ENCODE results near the gene ZNF215. TPM values are rescaled to one million over a fixed set of nuclear protein-coding genes. Genes with fewer than 3 reads are reported as not detected.
A peak's percentile ranks its signal among the peaks of the same experiment; 100 is the strongest.
"Not testable (repeated sequence)": the region's sequence is repeated elsewhere in the genome, so short reads cannot be mapped to it uniquely, and the experiment has no call there.

ZNF215 gene
- total and polyA plus RNA-seq, 2 experiments from 2014 or later: 17.3 to 20.8 TPM

GRCh38 chr11:6898911-6899310, 27.3 kb upstream of the ZNF215 start:
- ATAC-seq: no peak
- Histone ChIP-seq H3K27ac (ENCODE audit: low read depth) (no peak overlapping the region), H3F3A (replicated peaks; ENCODE audit: low read depth) (no peaks in the 10 kb centered on the region), H3K27me3 (ENCODE audit: insufficient read depth) (no peaks in the 10 kb centered on the region), H3K4me3 (no peak overlapping the region), H3K9me2 (ENCODE audit: insufficient read depth) (no peaks in the 10 kb centered on the region), H3K36me3 (ENCODE audit: insufficient read depth) (no peaks in the 10 kb centered on the region), H3K79me2 (replicated peaks; ENCODE audit: insufficient read depth) (no peaks in the 10 kb centered on the region), H3K4me2 (no peak overlapping the region), H4K20me1 (replicated peaks; ENCODE audit: insufficient read depth) (no peaks in the 10 kb centered on the region), H2AFZ (no peak overlapping the region), H3K4me1 (ENCODE audit: insufficient read depth) (no peaks in the 10 kb centered on the region)
- DNase-seq (ENCODE audit: low spot score): no peak
- H3K27me3 Mint-ChIP-seq (ENCODE audit: insufficient read depth, low read depth, poor library complexity): no peaks in the 10 kb centered on the region
- no peak overlapping the region for H3K4me3 Mint-ChIP-seq
- H3K9me3 Mint-ChIP-seq: peaks cover 5% of the 10 kb centered on the region; the same call in 2 of the 3 replicates
- no peaks in the 10 kb centered on the region for H3K4me1 Mint-ChIP-seq
- TF ChIP-seq POLR2AphosphoS5 (IDR thresholded peaks at IDR 0.05; ENCODE audit: low read depth) (no peak), CREB1 (CRISPR knock-in tag; IDR thresholded peaks at IDR 0.05; ENCODE audit: low read depth) (no peak), ZNF331 (CRISPR knock-in tag; IDR thresholded peaks at IDR 0.05; ENCODE audit: low read depth) (no peak)
- no peaks in the 10 kb centered on the region; the same call in 2 of the 3 replicates for H3K36me3 Mint-ChIP-seq (ENCODE audit: low read depth)
- no peak overlapping the region for H3K27ac Mint-ChIP-seq

GRCh38 chr11:6900327-6900999, 25.8 kb upstream of the ZNF215 start:
- H3K36me3 ChIP-seq (ENCODE audit: insufficient read depth): no peaks in the 10 kb centered on the region
- Mint-ChIP-seq H3K36me3 (ENCODE audit: low read depth) (peaks cover 7% of the 10 kb centered on the region; the same call in 2 of the 3 replicates), H3K27ac (no peak overlapping the region), H3K4me1 (no peaks in the 10 kb centered on the region), H3K9me3 (peaks cover 20% of the 10 kb centered on the region), H3K27me3 (ENCODE audit: insufficient read depth, low read depth, poor library complexity) (no peaks in the 10 kb centered on the region), H3K4me3 (no peak overlapping the region)
- H3K4me1 ChIP-seq (ENCODE audit: insufficient read depth): no peaks in the 10 kb centered on the region
- ATAC-seq (no peak), DNase-seq (ENCODE audit: low spot score) (peak; percentile 11)
- H3K9me2 ChIP-seq (ENCODE audit: insufficient read depth): no peaks in the 10 kb centered on the region
- no peak overlapping the region for H3K27ac ChIP-seq (ENCODE audit: low read depth)
- no peaks in the 10 kb centered on the region for H4K20me1 ChIP-seq (replicated peaks; ENCODE audit: insufficient read depth)
- H3K4me2 ChIP-seq: no peak overlapping the region
- no peak overlapping the region for H2AFZ ChIP-seq
- TF ChIP-seq, protein P1, sequence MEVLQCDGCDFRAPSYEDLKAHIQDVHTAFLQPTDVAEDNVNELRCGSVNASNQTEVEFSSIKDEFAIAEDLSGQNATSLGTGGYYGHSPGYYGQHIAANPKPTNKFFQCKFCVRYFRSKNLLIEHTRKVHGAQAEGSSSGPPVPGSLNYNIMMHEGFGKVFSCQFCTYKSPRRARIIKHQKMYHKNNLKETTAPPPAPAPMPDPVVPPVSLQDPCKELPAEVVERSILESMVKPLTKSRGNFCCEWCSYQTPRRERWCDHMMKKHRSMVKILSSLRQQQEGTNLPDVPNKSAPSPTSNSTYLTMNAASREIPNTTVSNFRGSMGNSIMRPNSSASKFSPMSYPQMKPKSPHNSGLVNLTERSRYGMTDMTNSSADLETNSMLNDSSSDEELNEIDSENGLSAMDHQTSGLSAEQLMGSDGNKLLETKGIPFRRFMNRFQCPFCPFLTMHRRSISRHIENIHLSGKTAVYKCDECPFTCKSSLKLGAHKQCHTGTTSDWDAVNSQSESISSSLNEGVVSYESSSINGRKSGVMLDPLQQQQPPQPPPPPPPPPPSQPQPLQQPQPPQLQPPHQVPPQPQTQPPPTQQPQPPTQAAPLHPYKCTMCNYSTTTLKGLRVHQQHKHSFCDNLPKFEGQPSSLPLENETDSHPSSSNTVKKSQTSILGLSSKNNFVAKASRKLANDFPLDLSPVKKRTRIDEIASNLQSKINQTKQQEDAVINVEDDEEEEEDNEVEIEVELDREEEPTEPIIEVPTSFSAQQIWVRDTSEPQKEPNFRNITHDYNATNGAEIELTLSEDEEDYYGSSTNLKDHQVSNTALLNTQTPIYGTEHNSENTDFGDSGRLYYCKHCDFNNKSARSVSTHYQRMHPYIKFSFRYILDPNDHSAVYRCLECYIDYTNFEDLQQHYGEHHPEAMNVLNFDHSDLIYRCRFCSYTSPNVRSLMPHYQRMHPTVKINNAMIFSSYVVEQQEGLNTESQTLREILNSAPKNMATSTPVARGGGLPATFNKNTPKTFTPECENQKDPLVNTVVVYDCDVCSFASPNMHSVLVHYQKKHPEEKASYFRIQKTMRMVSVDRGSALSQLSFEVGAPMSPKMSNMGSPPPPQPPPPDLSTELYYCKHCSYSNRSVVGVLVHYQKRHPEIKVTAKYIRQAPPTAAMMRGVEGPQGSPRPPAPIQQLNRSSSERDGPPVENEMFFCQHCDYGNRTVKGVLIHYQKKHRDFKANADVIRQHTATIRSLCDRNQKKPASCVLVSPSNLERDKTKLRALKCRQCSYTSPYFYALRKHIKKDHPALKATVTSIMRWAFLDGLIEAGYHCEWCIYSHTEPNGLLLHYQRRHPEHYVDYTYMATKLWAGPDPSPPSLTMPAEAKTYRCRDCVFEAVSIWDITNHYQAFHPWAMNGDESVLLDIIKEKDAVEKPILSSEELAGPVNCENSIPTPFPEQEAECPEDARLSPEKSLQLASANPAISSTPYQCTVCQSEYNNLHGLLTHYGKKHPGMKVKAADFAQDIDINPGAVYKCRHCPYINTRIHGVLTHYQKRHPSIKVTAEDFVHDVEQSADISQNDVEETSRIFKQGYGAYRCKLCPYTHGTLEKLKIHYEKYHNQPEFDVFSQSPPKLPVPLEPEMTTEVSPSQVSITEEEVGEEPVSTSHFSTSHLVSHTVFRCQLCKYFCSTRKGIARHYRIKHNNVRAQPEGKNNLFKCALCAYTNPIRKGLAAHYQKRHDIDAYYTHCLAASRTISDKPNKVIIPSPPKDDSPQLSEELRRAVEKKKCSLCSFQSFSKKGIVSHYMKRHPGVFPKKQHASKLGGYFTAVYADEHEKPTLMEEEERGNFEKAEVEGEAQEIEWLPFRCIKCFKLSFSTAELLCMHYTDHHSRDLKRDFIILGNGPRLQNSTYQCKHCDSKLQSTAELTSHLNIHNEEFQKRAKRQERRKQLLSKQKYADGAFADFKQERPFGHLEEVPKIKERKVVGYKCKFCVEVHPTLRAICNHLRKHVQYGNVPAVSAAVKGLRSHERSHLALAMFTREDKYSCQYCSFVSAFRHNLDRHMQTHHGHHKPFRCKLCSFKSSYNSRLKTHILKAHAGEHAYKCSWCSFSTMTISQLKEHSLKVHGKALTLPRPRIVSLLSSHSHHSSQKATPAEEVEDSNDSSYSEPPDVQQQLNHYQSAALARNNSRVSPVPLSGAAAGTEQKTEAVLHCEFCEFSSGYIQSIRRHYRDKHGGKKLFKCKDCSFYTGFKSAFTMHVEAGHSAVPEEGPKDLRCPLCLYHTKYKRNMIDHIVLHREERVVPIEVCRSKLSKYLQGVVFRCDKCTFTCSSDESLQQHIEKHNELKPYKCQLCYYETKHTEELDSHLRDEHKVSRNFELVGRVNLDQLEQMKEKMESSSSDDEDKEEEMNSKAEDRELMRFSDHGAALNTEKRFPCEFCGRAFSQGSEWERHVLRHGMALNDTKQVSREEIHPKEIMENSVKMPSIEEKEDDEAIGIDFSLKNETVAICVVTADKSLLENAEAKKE (CRISPR knock-in tag; IDR thresholded peaks at IDR 0.05): no peak
- TF ChIP-seq CTCF (conservative IDR thresholded peaks at IDR 0.05; ENCODE audit: low read depth in 2 of 2): peak in 1 of 2 experiments; percentile 48; a peak in 3 of 4 replicates
- H3K4me3 ChIP-seq: no peak overlapping the region
- no peaks in the 10 kb centered on the region for H3K79me2 ChIP-seq (replicated peaks; ENCODE audit: insufficient read depth)
- H3K27me3 ChIP-seq (ENCODE audit: insufficient read depth): no peaks in the 10 kb centered on the region
- no peaks in the 10 kb centered on the region for H3F3A ChIP-seq (replicated peaks; ENCODE audit: low read depth)

GRCh38 chr11:6904804-6905203, 21.4 kb upstream of the ZNF215 start:
- H3K9me2 ChIP-seq (ENCODE audit: insufficient read depth); H3K27me3 ChIP-seq (ENCODE audit: insufficient read depth); H3K4me3 Mint-ChIP-seq; H3K36me3 Mint-ChIP-seq (ENCODE audit: low read depth); H3K27ac Mint-ChIP-seq; H3K79me2 ChIP-seq (replicated peaks; ENCODE audit: insufficient read depth); H3F3A ChIP-seq (replicated peaks; ENCODE audit: low read depth); H4K20me1 ChIP-seq (replicated peaks; ENCODE audit: insufficient read depth); ATAC-seq; H3K4me1 ChIP-seq (ENCODE audit: insufficient read depth); H2AFZ ChIP-seq; H3K36me3 ChIP-seq (ENCODE audit: insufficient read depth); DNase-seq (ENCODE audit: low spot score); H3K4me2 ChIP-seq; H3K27ac ChIP-seq (ENCODE audit: low read depth); H3K4me3 ChIP-seq; H3K27me3 Mint-ChIP-seq (ENCODE audit: insufficient read depth, low read depth, poor library complexity); H3K4me1 Mint-ChIP-seq: not testable (repeated sequence)
- peaks cover 25% of the 10 kb centered on the region for H3K9me3 Mint-ChIP-seq
